A673 (cell line): ENCODE measurements around the gene NBPF3. TPM values are rescaled to one million over a fixed set of nuclear protein-coding genes. Genes with fewer than 3 reads are reported as not detected.

ENCODE experiments used
- BruUV-seq: library from RNA; stranded (reverse); fragments of 400-500 nt; replicated peaks from 2 replicates; lab custom pipeline; 2021; lab: Mats Ljungman, UMichigan
- CTCF ChIA-PET: fragments of 300-600 bp; sonication (Branson Sonifier 250); formaldehyde crosslinking; loops from one replicate; lab custom pipeline; 2022; ENCODE audit warnings: antibody characterized with exemption; lab: Charles Lee
- POLR2A ChIA-PET: fragments of 300-600 bp; sonication (Branson Sonifier 250); formaldehyde crosslinking; loops from one replicate; lab custom pipeline; 2022; ENCODE audit warnings: antibody characterized with exemption; ENCODE audit not compliant: low non-redundant PET; lab: Charles Lee
- DNase-seq: peaks from one replicate; pipeline ENCODE4 v3.0.0-alpha.2; 2015; ENCODE audit warnings: low spot score
- H3K27ac ChIP-seq: fragments of 200-600 bp; sonication (generic); 2 replicates; pipeline ENCODE4 v1.5.1; 2016; ENCODE audit warnings: mixed run types, low read depth, mild to moderate bottlenecking, mixed read lengths, antibody characterized with exemption, low read length; ENCODE audit not compliant: poor library complexity, severe bottlenecking
- H3K27me3 ChIP-seq: fragments of 200-600 bp; sonication (generic); replicated peaks from 2 replicates; pipeline ENCODE4 v1.6.1; 2017; ENCODE audit warnings: mixed run types, low read depth, mild to moderate bottlenecking, mixed read lengths, antibody characterized with exemption, low read length; ENCODE audit not compliant: insufficient read depth, poor library complexity
- H3K36me3 ChIP-seq: fragments of 200-600 bp; sonication (generic); 2 replicates; pipeline ENCODE4 v1.6.1; 2016; ENCODE audit warnings: mixed run types, mild to moderate bottlenecking, mixed read lengths, antibody characterized with exemption, low read length; ENCODE audit not compliant: insufficient read depth, poor library complexity, severe bottlenecking
- H3K4me1 ChIP-seq: fragments of 200-600 bp; sonication (generic); 2 replicates; pipeline ENCODE4 v1.6.1; 2017; ENCODE audit warnings: mixed run types, mild to moderate bottlenecking, mixed read lengths, antibody characterized with exemption, low read length; ENCODE audit not compliant: insufficient read depth, poor library complexity, severe bottlenecking
- H3K4me3 ChIP-seq: fragments of 200-600 bp; sonication (generic); 2 replicates; pipeline ENCODE4 v1.5.1; 2016; ENCODE audit warnings: low read depth, mixed run types, mild to moderate bottlenecking, mixed read lengths, low read length; ENCODE audit not compliant: poor library complexity, severe bottlenecking
- H3K9me3 ChIP-seq: fragments of 200-600 bp; sonication (generic); 2 replicates; pipeline ENCODE4 v1.6.1; 2016; ENCODE audit warnings: mixed run types, low read depth, mild to moderate bottlenecking, mixed read lengths, antibody characterized with exemption, low read length; ENCODE audit not compliant: poor library complexity, severe bottlenecking
- CTCF ChIP-seq: fragments of 300-800, 200-600 bp; sonication (generic); conservative IDR thresholded peaks from 2 replicates; pipeline ENCODE4 v1.5.1; 2017; ENCODE audit warnings: low read depth, mild to moderate bottlenecking, antibody characterized with exemption, low read length, moderate library complexity, mixed read lengths
- EZH2 ChIP-seq: fragments of 200-600 bp; sonication (generic); IDR thresholded peaks from 2 replicates; pipeline ENCODE4 v1.6.1; 2017; ENCODE audit warnings: borderline replicate concordance, low read depth, mild to moderate bottlenecking, mixed read lengths, antibody characterized with exemption, low read length; ENCODE audit not compliant: poor library complexity, severe bottlenecking
- intact Hi-C: fragments of 100-400 bp; cut with micrococcal nuclease; formaldehyde crosslinking; loops from one replicate; pipeline ENCODE4 v1.10.0; 2022; ENCODE audit not compliant: unreplicated experiment
- total RNA-seq: library from RNA; stranded (reverse); gene quantifications from 2 replicates; pipeline ENCODE4 v1.2.3, GENCODE V29; 2021

Gene NBPF3
- total RNA-seq, 1 experiment from 2014 or later = 12.9 TPM

- Histone ChIP-seq H3K36me3 (no peaks in the 10 kb centered on the region), H3K9me3 (no peaks in the 10 kb centered on the region), H3K27me3 (no peaks in the 10 kb centered on the region), H3K4me3 (no peak overlapping the region), H3K27ac (no peak overlapping the region), H3K4me1 (peaks cover 9% of the 10 kb centered on the region)
- CTCF ChIA-PET = no interaction called here
- DNase-seq = no peak
- TF ChIP-seq EZH2 (no peak), CTCF (no peak)
- POLR2A ChIA-PET = no interaction called here
- no TSS peak for BruUV-seq
- intact Hi-C loops = no loop called here
Measured at GRCh38 chr1:21447311-21447710, 7.4 kb downstream of the NBPF3 start.

- TF ChIP-seq CTCF (no peak), EZH2 (no peak)
- ChIA-PET POLR2A (no interaction called here), CTCF (no interaction called here)
- intact Hi-C loops = no loop called here
- BruUV-seq = no TSS peak
- Histone ChIP-seq H3K9me3 (no peaks in the 10 kb centered on the region), H3K27ac (no peak overlapping the region), H3K4me1 (peaks cover 9% of the 10 kb centered on the region), H3K4me3 (no peak overlapping the region), H3K27me3 (no peaks in the 10 kb centered on the region), H3K36me3 (no peaks in the 10 kb centered on the region)
- no peak for DNase-seq
Measured at GRCh38 chr1:21449906-21450305, 10.0 kb downstream of the NBPF3 start.

GRCh38 chr1:21451212-21451611 lies 11.3 kb downstream of the NBPF3 start:
- no peak for TF ChIP-seq EZH2
- no peak for TF ChIP-seq CTCF
- peaks cover 9% of the 10 kb centered on the region for H3K4me1 ChIP-seq
- H3K4me3 ChIP-seq = no peak overlapping the region
- H3K36me3 ChIP-seq = no peaks in the 10 kb centered on the region
- ChIA-PET CTCF (no interaction called here), POLR2A (no interaction called here)
- intact Hi-C loops = no loop called here
- no peaks in the 10 kb centered on the region for H3K27me3 ChIP-seq
- no peaks in the 10 kb centered on the region for H3K9me3 ChIP-seq
- no peak for DNase-seq
- H3K27ac ChIP-seq = no peak overlapping the region
- no TSS peak for BruUV-seq
